ENCODE measurements around the gene PIK3CG. TPM values are rescaled to one million over a fixed set of nuclear protein-coding genes. Genes with fewer than 3 reads are reported as not detected.

The PIK3CG gene
- total RNA-seq, 1 experiment from 2014 or later = 0.05 TPM

- intact Hi-C loops (cut with micrococcal nuclease) = no loop called here
- POLR2A ChIA-PET = no interaction called here
- H3K9me3 ChIP-seq (ENCODE audit: control insufficient read depth in 1 of 2, insufficient read depth in 1 of 2, low read depth in 1 of 2, low read length in 2 of 2) = peaks cover 0 to 10% of the 10 kb centered on the region in 2 experiments; a peak in 1 of 4 replicates
- H3K27me3 ChIP-seq (ENCODE audit: insufficient read depth, low read length) = no peaks in the 10 kb centered on the region
- ATAC-seq (peak; percentile 48), DNase-seq (ENCODE audit: low read depth, low spot score) (peak; percentile 61)
- peaks cover 0 to 19% of the 10 kb centered on the region in 2 experiments; a peak in 2 of 4 replicates for H3K4me1 ChIP-seq (ENCODE audit: control insufficient read depth in 1 of 2, insufficient read depth in 2 of 2, low read length in 2 of 2)
- no peaks in the 10 kb centered on the region for H3K79me2 ChIP-seq (ENCODE audit: insufficient read depth, low read length)
- no peak overlapping the region for H2AFZ ChIP-seq (ENCODE audit: low read depth, low read length, poor library complexity, severe bottlenecking)
- no peaks in the 10 kb centered on the region for H3K36me3 ChIP-seq (ENCODE audit: control insufficient read depth in 1 of 2, insufficient read depth in 2 of 2, low read length in 2 of 2)
- no peak overlapping the region for H3K27ac ChIP-seq (ENCODE audit: low read depth, low read length)
- CTCF ChIA-PET = no interaction called here
- H3K4me3 ChIP-seq (replicated peaks in 1 of 2; ENCODE audit: low read depth in 1 of 2, low read length in 2 of 2) = no peak overlapping the region
- peak overlapping the region; percentile 34 for H3K4me2 ChIP-seq (ENCODE audit: low read length)
- 0 out of 2 replicates have a peak, but pooled peaks have one; percentile 47 for TF ChIP-seq CBX3 (IDR thresholded peaks at IDR 0.05; ENCODE audit: low read depth)
- peak; percentile 34; the same call in 1 of the 2 replicates for TF ChIP-seq JUND (IDR thresholded peaks at IDR 0.05)
- TF ChIP-seq FOSL1 (IDR thresholded peaks at IDR 0.05; ENCODE audit: low read depth) = peak; percentile 45
- peak; percentile 29 for TF ChIP-seq SP1 (IDR thresholded peaks at IDR 0.05; ENCODE audit: low read depth)
- TF ChIP-seq TCF7L2 (IDR thresholded peaks at IDR 0.05; ENCODE audit: borderline replicate concordance, extremely low read depth, insufficient read depth, insufficient read length) = no peak
- no peaks in the 10 kb centered on the region for H3K9me2 ChIP-seq (ENCODE audit: insufficient read depth)
- no peak overlapping the region for H3K9ac ChIP-seq (ENCODE audit: low read length)
- no TSS peak for BruUV-seq (replicated peaks)
- no peaks in the 10 kb centered on the region for H4K20me1 ChIP-seq (ENCODE audit: insufficient read depth)
- RAD21 ChIA-PET (ENCODE audit: low non-redundant PET in 1 of 2, low total read pairs in 2 of 2, uncharacterized antibody in 2 of 2, unreplicated experiment in 2 of 2) = no interaction called here
Observed at GRCh38 chr7:106824458-106824857, 40.6 kb upstream of the PIK3CG start.

GRCh38 chr7:106827626-106828025 is 37.5 kb upstream of the PIK3CG start:
- ChIA-PET POLR2A (no interaction called here), CTCF (no interaction called here), RAD21 (ENCODE audit: low non-redundant PET in 1 of 2, low total read pairs in 2 of 2, uncharacterized antibody in 2 of 2, unreplicated experiment in 2 of 2) (no interaction called here)
- Histone ChIP-seq H4K20me1 (ENCODE audit: insufficient read depth) (no peaks in the 10 kb centered on the region), H3K27me3 (ENCODE audit: insufficient read depth, low read length) (no peaks in the 10 kb centered on the region), H3K4me3 (replicated peaks in 1 of 2; ENCODE audit: low read depth in 1 of 2, low read length in 2 of 2) (no peak overlapping the region), H2AFZ (ENCODE audit: low read depth, low read length, poor library complexity, severe bottlenecking) (no peak overlapping the region), H3K27ac (ENCODE audit: low read depth, low read length) (no peak overlapping the region), H3K4me1 (ENCODE audit: control insufficient read depth in 1 of 2, insufficient read depth in 2 of 2, low read length in 2 of 2) (peaks cover 0 to 19% of the 10 kb centered on the region in 2 experiments; a peak in 2 of 4 replicates), H3K4me2 (ENCODE audit: low read length) (no peak overlapping the region), H3K9me3 (ENCODE audit: control insufficient read depth in 1 of 2, insufficient read depth in 1 of 2, low read depth in 1 of 2, low read length in 2 of 2) (peaks cover 0 to 10% of the 10 kb centered on the region in 2 experiments; a peak in 1 of 4 replicates), H3K79me2 (ENCODE audit: insufficient read depth, low read length) (no peaks in the 10 kb centered on the region), H3K9me2 (ENCODE audit: insufficient read depth) (no peaks in the 10 kb centered on the region), H3K36me3 (ENCODE audit: control insufficient read depth in 1 of 2, insufficient read depth in 2 of 2, low read length in 2 of 2) (no peaks in the 10 kb centered on the region), H3K9ac (ENCODE audit: low read length) (no peak overlapping the region)
- ATAC-seq (no peak), DNase-seq (ENCODE audit: low read depth, low spot score) (no peak)
- no peak for TF ChIP-seq SRF (IDR thresholded peaks at IDR 0.05; ENCODE audit: low read depth)
- TF ChIP-seq YY1 (IDR thresholded peaks at IDR 0.05; ENCODE audit: extremely low read depth, insufficient replicate concordance, low read depth, low read length) = no peak
- TF ChIP-seq EZH2phosphoT487 (IDR thresholded peaks at IDR 0.05; ENCODE audit: borderline replicate concordance) = no peak
- no peak for TF ChIP-seq EZH2 (IDR thresholded peaks at IDR 0.05)
- no peak for TF ChIP-seq JUND (IDR thresholded peaks at IDR 0.05)
- TF ChIP-seq CBX3 (IDR thresholded peaks at IDR 0.05; ENCODE audit: low read depth) = no peak
- no peak for TF ChIP-seq SIN3A (IDR thresholded peaks at IDR 0.05; ENCODE audit: low read depth)
- TF ChIP-seq SP1 (IDR thresholded peaks at IDR 0.05; ENCODE audit: low read depth) = no peak
- no peak for TF ChIP-seq FOSL1 (IDR thresholded peaks at IDR 0.05; ENCODE audit: low read depth)
- TF ChIP-seq CEBPB (IDR thresholded peaks at IDR 0.05; ENCODE audit: low read depth) = no peak
- TF ChIP-seq ELF1 (IDR thresholded peaks at IDR 0.05; ENCODE audit: borderline replicate concordance, low read depth) = no peak
- no peak for TF ChIP-seq ZNF274 (IDR thresholded peaks at IDR 0.05; ENCODE audit: low read depth, low read length)
- no peak for TF ChIP-seq TCF7L2 (IDR thresholded peaks at IDR 0.05; ENCODE audit: borderline replicate concordance, extremely low read depth, insufficient read depth, insufficient read length)
- no peak for TF ChIP-seq POLR2A (IDR thresholded peaks at IDR 0.05; ENCODE audit: borderline replicate concordance, extremely low read depth, insufficient read depth, insufficient read length)
- no peak for TF ChIP-seq REST (IDR thresholded peaks at IDR 0.05; ENCODE audit: low read depth)
- BruUV-seq (replicated peaks) = no TSS peak
- intact Hi-C loops (cut with micrococcal nuclease) = no loop called here

All from HCT116 (cell line).